SJCRH30 (cell line): ENCODE results near the gene CIRBP. TPM values are rescaled to one million over a fixed set of nuclear protein-coding genes. Genes with fewer than 3 reads are reported as not detected.

Source experiments
- DNase-seq, 2 experiments: peaks; one replicate each; pipeline ENCODE4 v3.0.0-alpha.2; 2015 to 2020
- H3K27ac ChIP-seq: fragments of 250-450 bp; sonication (Bioruptor Pico); 2 replicates; pipeline ENCODE4 v1.5.1; 2020; ENCODE audit warnings: mild to moderate bottlenecking, moderate library complexity
- H3K27me3 ChIP-seq: fragments of 250-450 bp; sonication (Bioruptor Pico); 2 replicates; pipeline ENCODE4 v1.5.1; 2020; ENCODE audit warnings: mild to moderate bottlenecking, moderate library complexity
- H3K36me3 ChIP-seq: fragments of 250-450 bp; sonication (Bioruptor Pico); 2 replicates; pipeline ENCODE4 v1.5.1; 2020; ENCODE audit warnings: mild to moderate bottlenecking, moderate library complexity
- H3K4me1 ChIP-seq: fragments of 250-450 bp; sonication (Bioruptor Pico); 2 replicates; pipeline ENCODE4 v1.5.1; 2020; ENCODE audit warnings: mild to moderate bottlenecking, moderate library complexity
- H3K4me3 ChIP-seq: fragments of 250-450 bp; sonication (Bioruptor Pico); 2 replicates; pipeline ENCODE4 v1.5.1; 2020; ENCODE audit warnings: mild to moderate bottlenecking, moderate library complexity
- H3K9me3 ChIP-seq: fragments of 250-450 bp; sonication (Bioruptor Pico); replicated peaks from 2 replicates; pipeline ENCODE4 v1.5.1; 2020; ENCODE audit warnings: mild to moderate bottlenecking, moderate library complexity
- total RNA-seq: library from RNA; depleted of rRNA; stranded (reverse); fragments of >200 nt; shearing (Covaris generic); gene quantifications from 2 replicates; pipeline ENCODE4 v1.2.3, GENCODE V29; 2014

The CIRBP gene
- total RNA-seq, 1 experiment from 2014 or later = 181 TPM

DNA sequence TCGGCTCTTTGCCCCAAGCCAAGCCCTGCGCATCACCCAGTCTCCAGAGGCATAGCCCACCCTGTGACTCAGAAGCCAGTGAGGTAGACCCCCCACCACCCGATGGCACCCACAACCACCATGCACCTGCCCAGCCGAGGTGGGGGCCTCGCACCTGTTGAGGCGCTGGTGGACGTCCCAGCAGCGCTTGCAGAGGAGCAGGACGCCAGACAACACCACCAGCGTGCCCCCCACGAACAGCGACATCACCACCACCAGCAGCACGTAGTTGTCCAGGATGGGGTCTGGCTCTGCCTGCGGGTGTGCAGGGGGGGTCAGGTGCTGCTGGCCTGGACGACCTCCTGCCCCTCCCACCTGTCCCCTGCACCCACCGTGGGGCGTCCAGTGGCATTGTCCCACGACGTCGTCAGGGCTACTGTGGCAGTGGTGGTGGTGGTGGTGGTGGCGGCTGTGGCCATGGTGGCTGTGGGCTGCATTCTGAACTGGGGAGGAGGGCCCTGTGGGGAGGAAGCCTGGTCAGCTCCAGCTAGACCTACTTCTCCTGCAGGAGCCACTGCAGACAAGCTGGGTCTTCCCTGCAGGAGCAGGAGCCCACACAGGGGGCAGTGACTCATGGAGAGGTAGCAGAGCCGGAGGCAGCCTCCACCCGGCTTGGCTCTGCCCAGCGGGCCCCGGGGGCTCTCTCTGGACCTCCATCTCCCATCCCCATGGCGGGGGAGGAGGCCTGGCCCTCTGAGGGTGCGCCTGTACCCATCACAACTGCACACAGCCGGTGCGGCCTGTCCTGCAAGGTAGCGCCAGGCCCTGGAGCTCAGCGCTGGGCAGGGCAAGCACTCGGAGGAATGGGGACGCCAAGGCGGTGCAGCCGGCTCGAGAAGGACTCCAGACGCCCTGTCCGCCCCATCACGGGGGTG is 33.2 kb upstream of the CIRBP start:
- DNase-seq = no peak
- Histone ChIP-seq H3K4me1 (peaks cover 12% of the 10 kb centered on the region; the same call in 1 of the 2 replicates), H3K27ac (no peak overlapping the region), H3K36me3 (no peaks in the 10 kb centered on the region), H3K4me3 (peak overlapping the region; percentile 61), H3K27me3 (peaks cover 4% of the 10 kb centered on the region; the same call in 1 of the 2 replicates), H3K9me3 (no peaks in the 10 kb centered on the region)

DNA sequence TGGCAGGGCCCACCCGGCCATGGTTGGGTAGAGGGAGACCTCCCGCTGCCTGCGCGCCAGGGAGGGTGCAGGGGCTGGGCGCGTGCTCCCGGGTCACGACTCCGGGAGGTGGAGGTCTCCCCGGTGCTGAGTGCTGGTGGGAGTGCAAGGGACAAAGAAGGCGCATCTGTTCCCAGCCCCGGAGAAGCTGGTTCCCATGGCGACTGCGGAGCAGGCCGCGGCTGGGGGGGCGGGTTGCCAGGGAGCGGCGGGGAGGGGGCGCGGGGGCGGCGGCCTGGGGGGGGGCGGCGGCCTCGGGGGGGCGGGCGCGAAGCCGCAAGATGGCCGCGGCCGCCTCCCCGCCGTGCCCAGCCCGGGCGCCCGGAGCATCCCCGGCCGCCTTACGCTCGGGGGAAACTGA is 32.6 kb upstream of the CIRBP start:
- Histone ChIP-seq H3K4me3 (peak overlapping the region; percentile 61), H3K27ac (no peak overlapping the region), H3K9me3 (no peaks in the 10 kb centered on the region), H3K36me3 (no peaks in the 10 kb centered on the region), H3K4me1 (peaks cover 14% of the 10 kb centered on the region; the same call in 1 of the 2 replicates), H3K27me3 (peaks cover 4% of the 10 kb centered on the region; the same call in 1 of the 2 replicates)
- DNase-seq = peak in 1 of 2 experiments; percentile 42

DNA sequence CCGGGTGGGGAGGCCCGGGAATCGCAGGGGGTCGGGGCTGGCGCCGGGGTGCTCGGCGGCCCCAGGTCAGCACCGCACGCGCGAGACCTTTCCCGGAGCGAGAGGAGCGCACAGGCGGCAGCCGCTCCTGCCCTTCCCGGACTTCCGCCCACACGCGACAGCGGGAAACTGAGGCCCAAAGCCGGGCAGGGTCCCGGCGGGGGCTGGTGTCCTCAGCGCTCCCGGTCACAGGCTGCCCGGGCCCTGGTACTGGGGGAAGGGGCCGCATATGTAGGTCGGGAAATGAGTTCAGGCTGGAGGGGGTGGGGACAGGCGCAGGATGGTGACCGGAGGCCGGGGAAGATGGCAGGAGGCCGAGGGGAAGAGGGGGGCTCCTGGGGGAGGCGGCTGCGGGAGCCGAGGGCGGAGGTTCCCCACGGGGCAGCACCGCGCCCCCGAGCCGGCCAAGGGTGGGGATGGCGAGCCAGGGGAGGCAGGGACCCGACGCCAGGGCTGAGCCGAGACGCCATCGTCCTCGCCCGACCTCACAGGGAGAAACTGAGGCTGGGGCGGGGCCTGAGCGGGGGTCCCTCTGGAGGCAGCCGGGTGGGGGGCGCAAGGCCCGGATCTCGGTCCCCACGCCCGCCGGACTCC is 32.0 kb upstream of the CIRBP start:
- Histone ChIP-seq H3K9me3 (no peaks in the 10 kb centered on the region), H3K27ac (no peak overlapping the region), H3K4me3 (peak overlapping the region; percentile 61), H3K4me1 (peaks cover 14% of the 10 kb centered on the region; the same call in 1 of the 2 replicates), H3K27me3 (peaks cover 4% of the 10 kb centered on the region; the same call in 1 of the 2 replicates), H3K36me3 (no peaks in the 10 kb centered on the region)
- no peak for DNase-seq

DNA sequence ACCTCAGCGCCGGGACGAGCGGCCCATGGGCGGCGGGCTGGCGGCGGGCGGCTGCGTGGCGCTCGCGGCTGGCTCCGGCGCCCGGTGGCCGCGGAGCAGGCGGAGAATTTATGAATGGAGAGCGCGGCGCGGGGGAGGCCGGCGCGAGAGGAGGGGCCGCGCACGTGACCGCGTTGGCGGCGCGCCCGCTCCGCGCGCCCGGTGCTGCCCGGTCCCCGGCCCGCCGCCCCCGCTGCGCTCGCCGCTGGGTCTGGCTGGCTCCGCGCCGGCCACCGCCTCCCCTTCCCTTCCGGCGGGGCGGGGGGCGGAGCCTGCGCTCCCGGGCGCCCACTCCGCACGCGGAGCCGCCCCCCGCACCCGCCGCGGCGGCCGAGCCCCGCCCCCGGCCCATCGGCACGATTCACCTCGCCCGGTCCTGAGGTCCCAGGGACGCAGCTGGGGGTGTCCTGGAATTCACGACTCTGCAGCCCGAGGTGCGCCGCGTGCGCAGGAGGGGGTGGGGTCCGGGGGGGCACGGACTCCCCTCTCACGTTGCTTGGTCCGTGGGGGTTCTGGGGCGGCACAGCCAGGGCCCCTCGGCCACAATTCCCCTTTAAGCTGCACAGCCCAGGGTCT is 31.3 kb upstream of the CIRBP start, which contains the start of gene CBARP:
Gene CBARP, minus strand, starts transcription at position 252 of the 615 bp plus-strand sequence. CDS start 1,905 bp downstream, outside the sequence.
- Histone ChIP-seq H3K4me3 (peak within 1 kb of the TSS; percentile 61), H3K36me3 (no peaks in the 10 kb centered on the region), H3K27ac (no peak within 1 kb of the TSS), H3K9me3 (no peaks in the 10 kb centered on the region), H3K4me1 (peaks cover 7% of the 10 kb centered on the region; the same call in 1 of the 2 replicates), H3K27me3 (peaks cover 4% of the 10 kb centered on the region; the same call in 1 of the 2 replicates)
- peak in 1 of 2 experiments; percentile 51 for DNase-seq

DNA sequence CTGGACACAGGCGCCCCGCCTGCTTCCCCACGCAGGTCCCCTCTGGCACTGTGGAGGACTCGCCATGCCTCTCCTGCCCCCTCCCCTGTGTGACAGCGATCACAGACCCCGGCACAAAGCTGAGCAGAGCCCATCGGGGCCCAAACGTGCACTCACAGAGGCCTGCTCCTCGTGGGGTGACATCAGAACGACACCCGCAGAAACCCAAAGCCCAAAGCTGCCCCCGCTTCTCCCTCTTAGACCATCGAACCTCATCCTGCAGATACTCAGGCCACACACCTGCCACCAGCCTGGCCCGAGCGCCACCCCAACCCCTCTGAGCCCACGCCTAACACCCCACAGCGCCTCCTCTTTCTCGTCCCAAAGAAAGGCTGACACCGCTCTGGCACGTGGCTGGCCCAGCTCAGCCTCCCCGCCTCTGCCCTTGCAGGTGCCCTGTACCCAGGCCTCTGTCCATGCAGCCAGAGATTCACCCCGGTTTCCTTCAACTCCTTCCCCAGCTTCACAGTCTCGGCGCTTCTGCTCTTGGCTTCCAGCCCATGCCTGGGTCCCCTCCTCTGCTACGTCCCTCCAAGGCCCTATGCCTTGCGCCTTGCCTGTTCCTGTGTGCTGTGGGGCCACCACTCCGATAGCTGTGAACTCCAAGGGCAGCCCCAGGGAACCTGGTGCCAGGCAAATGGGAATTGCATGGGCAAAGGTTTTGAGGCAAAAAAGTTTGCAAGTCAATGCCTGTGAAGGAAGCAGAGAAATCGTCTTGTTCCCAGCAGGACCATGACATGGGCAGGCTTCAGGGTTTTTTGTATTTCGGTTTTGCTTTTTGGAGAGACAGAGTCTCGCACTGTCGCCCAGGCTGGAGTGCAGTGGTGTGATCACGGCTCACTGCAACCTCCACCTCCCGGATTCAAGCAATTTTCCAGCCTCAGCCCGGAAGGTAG is 30.5 kb upstream of the CIRBP start:
- DNase-seq = no peak
- Histone ChIP-seq H3K27ac (no peak overlapping the region), H3K9me3 (no peaks in the 10 kb centered on the region), H3K27me3 (peaks cover 4% of the 10 kb centered on the region; the same call in 1 of the 2 replicates), H3K36me3 (no peaks in the 10 kb centered on the region), H3K4me1 (peaks cover 6% of the 10 kb centered on the region; the same call in 1 of the 2 replicates), H3K4me3 (peak overlapping the region; percentile 46)

DNA sequence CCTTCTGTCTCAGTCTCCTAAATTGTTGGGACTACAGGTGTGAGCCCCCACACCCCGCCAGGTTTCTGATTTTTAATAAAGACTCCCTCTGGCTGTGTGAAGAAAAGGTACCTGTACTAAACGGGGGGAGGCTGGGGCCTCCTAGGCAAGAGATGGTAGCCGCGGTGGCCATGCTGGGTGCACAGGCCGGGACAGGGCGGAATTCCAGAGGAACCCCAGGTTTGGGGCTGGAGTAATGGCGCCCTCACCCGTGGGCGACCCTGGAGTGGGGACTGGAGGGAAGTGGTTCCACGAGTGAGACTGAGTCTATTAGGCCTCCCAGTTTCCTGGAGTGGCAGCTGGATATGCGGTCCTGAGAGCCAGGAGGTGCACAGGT is 29.7 kb upstream of the CIRBP start:
- Histone ChIP-seq H3K36me3 (no peaks in the 10 kb centered on the region), H3K27ac (no peak overlapping the region), H3K4me1 (peaks cover 6% of the 10 kb centered on the region; the same call in 1 of the 2 replicates), H3K9me3 (no peaks in the 10 kb centered on the region), H3K4me3 (peak overlapping the region; percentile 57), H3K27me3 (peaks cover 4% of the 10 kb centered on the region; the same call in 1 of the 2 replicates)
- no peak for DNase-seq

DNA sequence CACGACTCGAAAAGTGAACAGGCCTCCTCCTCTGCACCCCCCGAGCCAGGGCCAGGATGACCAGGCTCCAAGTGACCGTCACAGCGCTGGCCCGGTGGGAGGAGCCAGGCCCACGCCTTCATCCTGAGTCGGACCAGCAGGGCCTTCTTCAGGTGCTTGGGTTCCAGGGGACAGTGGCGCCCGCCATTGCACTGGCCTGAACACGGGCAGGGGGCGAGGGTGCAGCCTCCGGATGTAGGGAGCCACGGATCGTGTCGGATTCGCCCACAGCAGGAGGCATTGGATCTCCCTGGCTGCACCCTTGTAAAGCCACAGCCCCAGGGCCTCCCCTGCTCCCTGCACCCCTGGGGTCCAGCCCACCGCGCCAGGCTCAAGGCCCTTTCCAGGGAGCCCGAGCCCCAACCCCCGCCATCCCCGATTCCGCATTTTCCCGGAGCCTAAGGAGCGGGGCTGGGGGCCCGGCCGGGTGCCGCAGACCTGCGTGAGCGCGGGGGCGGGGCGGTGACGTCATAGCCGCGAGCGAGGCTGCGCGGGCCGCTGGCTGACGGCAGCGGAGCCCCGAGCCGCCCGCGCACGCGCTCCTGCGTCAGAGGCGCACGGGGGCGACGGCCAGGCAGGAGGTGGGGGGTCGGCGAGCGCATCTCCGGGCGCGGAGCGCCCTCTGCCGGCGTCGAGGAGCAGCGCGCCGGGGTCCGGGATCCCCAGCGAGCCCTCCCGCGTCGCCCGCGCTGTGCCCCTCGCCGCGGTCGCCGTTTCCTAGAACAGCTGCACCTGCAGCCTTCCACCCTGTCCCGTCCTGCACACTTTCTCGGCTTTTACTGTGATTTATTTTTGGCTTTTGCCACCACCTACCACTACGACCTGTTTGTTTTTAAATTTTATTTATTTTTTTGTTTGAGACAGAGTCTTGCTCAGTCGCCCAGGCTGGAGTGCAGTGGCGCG is 29.1 kb upstream of the CIRBP start:
- no peaks in the 10 kb centered on the region for H3K36me3 ChIP-seq
- peaks cover 4% of the 10 kb centered on the region; the same call in 1 of the 2 replicates for H3K27me3 ChIP-seq
- peak; percentile 87 to 92 for DNase-seq
- H3K4me3 ChIP-seq = peak overlapping the region; percentile 57
- H3K9me3 ChIP-seq = no peaks in the 10 kb centered on the region
- H3K4me1 ChIP-seq = peaks cover 8% of the 10 kb centered on the region; the same call in 1 of the 2 replicates
- no peak overlapping the region for H3K27ac ChIP-seq

DNA sequence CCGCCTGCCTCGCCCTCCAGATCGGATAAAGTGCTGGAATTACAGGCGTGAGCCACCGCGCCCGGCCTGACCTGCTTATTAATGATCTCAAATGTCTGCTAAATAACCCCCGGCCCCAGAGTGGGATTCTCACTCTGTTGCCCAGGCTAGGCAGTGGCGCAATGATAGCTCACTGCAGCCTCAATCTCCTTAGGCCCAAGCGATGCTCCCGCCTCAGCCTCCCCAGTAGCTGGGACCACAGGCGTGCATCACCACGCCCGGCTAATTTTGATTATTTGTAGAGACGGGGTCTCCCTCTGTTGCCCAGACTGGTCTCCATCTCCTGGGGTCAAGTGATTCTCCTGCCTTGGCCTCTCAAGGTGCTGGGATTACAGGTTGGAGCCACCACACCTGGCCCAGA is 28.2 kb upstream of the CIRBP start:
- Histone ChIP-seq H3K27ac (no peak overlapping the region), H3K4me1 (peaks cover 8% of the 10 kb centered on the region; the same call in 1 of the 2 replicates), H3K36me3 (no peaks in the 10 kb centered on the region), H3K27me3 (peaks cover 4% of the 10 kb centered on the region; the same call in 1 of the 2 replicates), H3K9me3 (no peaks in the 10 kb centered on the region), H3K4me3 (peak overlapping the region; percentile 76)
- no peak for DNase-seq

DNA sequence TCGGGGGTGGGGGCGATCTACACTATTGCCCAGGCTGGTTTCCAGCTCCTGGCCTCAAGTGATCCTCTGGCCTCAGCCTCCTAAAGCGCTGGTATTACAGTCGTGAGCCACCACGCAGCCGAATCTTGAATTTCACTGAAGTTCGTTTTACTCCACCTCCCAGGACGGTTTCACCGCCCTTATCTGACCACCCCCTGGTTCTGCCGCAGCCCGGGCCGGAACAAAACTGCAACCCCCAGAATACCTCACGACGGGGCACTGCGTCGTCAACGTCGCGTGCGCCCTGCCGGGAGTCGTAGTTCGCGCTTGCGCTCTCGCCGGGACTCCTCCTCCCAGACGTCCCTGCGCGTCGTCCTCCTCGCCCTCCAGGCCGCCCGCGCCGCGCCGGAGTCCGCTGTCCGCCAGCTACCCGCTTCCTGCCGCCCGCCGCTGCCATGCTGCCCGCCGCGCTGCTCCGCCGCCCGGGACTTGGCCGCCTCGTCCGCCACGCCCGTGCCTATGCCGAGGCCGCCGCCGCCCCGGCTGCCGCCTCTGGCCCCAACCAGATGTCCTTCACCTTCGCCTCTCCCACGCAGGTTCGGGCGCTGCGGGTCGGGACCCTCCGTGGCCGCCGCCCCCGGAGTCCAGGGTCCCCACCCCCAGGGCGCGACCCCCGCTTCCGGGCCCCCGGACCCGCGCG is 27.6 kb upstream of the CIRBP start, which contains the start of gene ATP5F1D:
Gene ATP5F1D, plus strand, starts transcription at position 335 of the 679 bp plus-strand sequence. Its CDS starts 100 bp downstream, at position 435.
- H3K4me1 ChIP-seq = peaks cover 6% of the 10 kb centered on the region; the same call in 1 of the 2 replicates
- peak within 1 kb of the TSS; percentile 76 for H3K4me3 ChIP-seq
- no peaks in the 10 kb centered on the region for H3K9me3 ChIP-seq
- peak; percentile 93 to 94 for DNase-seq
- H3K36me3 ChIP-seq = no peaks in the 10 kb centered on the region
- peaks cover 4% of the 10 kb centered on the region; the same call in 1 of the 2 replicates for H3K27me3 ChIP-seq
- H3K27ac ChIP-seq = no peak within 1 kb of the TSS; the same call in 1 of the 2 replicates

DNA sequence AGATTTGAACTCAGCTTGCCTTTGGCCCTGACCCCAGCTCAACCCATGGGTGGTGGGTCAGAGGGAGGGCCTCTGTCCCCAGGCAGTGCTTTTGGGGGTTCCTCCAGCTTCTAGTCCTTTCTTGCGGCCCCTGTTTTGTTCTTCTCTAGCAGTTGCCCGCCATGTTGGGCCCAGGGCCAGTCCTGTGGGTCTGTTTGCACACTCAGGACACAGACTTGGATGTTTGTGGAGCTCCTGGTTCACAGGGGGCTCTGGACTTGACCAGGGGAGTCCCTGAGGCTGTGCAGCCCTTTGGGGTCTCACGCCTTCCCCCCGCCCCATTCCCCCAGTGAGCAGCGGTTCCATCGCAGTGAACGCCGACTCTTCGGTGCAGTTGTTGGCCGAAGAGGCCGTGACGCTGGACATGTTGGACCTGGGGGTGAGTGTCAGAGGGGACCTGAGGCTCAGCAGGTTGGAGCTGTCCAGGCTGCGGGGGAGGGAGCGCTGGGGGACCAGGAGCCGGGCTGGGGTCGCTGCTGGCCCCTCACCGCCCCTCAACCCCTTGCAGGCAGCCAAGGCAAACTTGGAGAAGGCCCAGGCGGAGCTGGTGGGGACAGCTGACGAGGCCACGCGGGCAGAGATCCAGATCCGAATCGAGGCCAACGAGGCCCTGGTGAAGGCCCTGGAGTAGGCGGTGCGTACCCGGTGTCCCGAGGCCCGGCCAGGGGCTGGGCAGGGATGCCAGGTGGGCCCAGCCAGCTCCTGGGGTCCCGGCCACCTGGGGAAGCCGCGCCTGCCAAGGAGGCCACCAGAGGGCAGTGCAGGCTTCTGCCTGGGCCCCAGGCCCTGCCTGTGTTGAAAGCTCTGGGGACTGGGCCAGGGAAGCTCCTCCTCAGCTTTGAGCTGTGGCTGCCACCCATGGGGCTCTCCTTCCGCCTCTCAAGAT is 25.1 kb upstream of the CIRBP start:
- no peak overlapping the region for H3K27ac ChIP-seq
- no peak overlapping the region for H3K4me3 ChIP-seq
- peak; percentile 75 to 80 for DNase-seq
- H3K36me3 ChIP-seq = no peaks in the 10 kb centered on the region
- no peaks in the 10 kb centered on the region for H3K27me3 ChIP-seq
- H3K4me1 ChIP-seq = peaks cover 9% of the 10 kb centered on the region; the same call in 1 of the 2 replicates
- no peaks in the 10 kb centered on the region for H3K9me3 ChIP-seq

DNA sequence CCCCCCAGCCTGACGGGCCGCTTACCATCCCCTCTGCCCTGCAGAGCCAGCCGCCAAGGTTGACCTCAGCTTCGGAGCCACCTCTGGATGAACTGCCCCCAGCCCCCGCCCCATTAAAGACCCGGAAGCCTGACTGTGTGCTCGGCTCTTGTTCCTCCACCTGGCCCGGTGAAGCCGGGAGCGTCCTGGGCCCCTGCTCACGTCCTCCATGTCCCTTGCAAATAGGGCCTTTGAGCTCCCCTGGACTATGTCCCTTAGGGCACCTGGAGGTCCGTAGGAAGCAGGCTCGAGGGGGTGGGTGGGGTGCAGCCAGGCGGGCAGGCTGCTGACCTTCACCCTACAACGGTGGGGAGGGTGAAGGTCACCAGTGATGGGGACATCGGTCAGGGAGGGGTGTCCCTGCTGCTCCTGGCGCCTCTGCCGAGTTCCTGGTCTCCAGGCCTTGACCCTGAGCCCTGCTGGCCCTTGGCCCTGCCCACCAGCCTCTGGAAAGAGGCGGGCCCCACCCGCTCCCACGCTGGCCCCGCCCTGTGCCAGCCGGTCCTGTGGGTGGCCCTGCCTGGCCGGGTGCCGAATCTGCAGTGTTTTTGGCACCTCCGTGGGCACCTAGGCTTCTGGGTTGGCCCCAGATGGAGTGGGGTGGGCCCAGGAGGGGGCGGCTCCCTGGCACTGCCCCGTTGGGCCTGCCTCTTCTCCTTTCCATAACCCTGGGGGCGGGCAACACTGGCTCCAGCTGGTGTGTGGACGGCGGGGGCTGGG is 24.3 kb upstream of the CIRBP start:
- no peaks in the 10 kb centered on the region for H3K27me3 ChIP-seq
- H3K9me3 ChIP-seq = no peaks in the 10 kb centered on the region
- H3K27ac ChIP-seq = no peak overlapping the region
- H3K4me1 ChIP-seq = peaks cover 9% of the 10 kb centered on the region; the same call in 1 of the 2 replicates
- DNase-seq = no peak
- H3K36me3 ChIP-seq = peaks cover 2% of the 10 kb centered on the region; the same call in 1 of the 2 replicates
- no peak overlapping the region for H3K4me3 ChIP-seq
